Uterus (tissue), 2 donors: ENCODE data around the gene STRADA.

Source experiments
- POLR2A ChIP-seq, 2 donors: fragments of 450-650 bp; IDR thresholded peaks; one replicate each; pipeline ENCODE4 v1.6.1; 2016; ENCODE audit warnings: antibody characterized with exemption in 2 of 2, mild to moderate bottlenecking in 1 of 2, moderate library complexity in 1 of 2
- TF ChIP-seq, protein P1 (sequence below), 4 experiments: fragments of 200-600 bp in 2 of 4; fragments of 450-650 bp in 2 of 4; sonication (generic) in 2 of 4; IDR thresholded peaks; one replicate each; pipeline ENCODE4 v1.5.1; 2016 to 2019; ENCODE audit warnings: antibody characterized with exemption in 4 of 4, mild to moderate bottlenecking in 2 of 4, moderate library complexity in 1 of 4

DNA sequence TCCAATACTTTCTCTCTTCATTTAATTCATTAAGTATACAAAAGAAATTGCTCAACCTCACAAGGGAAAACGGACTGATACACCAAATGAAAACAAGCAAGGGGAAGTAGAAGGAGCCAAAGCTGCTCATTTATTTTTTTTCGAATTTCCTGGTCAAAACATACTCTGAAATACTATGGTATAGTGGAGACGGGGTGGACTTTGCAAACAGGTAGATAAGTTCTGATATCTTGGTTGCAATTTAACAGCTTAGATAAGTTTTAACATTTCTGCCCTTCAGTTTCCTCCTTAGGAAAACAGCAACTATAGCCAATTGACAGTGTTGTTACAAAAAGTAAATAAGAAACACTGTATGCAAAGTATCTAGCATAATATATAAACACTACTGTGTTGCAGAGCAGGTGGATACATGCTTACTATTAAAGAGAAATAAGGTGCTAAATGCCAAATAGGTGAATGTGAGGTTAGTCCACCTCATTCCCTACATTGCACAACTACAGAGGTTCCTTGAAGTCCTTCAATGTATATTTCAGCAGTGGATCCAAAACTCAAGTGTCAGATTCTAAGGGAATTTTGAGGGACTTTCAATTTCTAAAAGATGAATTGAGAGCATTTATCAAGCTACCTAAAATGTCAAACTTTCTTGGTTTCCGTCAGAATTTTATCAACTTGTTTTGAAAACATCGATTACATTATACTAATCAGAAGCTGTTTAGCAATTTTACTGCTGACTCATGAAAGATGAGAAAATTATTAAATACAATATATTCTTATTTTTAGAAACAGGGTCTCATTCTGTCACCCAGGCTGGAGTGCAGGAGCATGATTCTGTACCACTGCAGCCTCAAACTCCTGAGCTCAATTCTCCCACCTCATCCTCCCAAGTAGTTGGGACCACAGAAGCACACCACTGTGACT, 20.8 kb upstream of the STRADA start:
- TF ChIP-seq, protein P1, sequence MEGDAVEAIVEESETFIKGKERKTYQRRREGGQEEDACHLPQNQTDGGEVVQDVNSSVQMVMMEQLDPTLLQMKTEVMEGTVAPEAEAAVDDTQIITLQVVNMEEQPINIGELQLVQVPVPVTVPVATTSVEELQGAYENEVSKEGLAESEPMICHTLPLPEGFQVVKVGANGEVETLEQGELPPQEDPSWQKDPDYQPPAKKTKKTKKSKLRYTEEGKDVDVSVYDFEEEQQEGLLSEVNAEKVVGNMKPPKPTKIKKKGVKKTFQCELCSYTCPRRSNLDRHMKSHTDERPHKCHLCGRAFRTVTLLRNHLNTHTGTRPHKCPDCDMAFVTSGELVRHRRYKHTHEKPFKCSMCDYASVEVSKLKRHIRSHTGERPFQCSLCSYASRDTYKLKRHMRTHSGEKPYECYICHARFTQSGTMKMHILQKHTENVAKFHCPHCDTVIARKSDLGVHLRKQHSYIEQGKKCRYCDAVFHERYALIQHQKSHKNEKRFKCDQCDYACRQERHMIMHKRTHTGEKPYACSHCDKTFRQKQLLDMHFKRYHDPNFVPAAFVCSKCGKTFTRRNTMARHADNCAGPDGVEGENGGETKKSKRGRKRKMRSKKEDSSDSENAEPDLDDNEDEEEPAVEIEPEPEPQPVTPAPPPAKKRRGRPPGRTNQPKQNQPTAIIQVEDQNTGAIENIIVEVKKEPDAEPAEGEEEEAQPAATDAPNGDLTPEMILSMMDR (IDR thresholded peaks at IDR 0.05) = no peak
- TF ChIP-seq POLR2A (IDR thresholded peaks at IDR 0.05) = no peak
